Vagina (tissue), 2 donors: Measurements from ENCODE around the gene DNAH7. TPM values are rescaled to one million over a fixed set of nuclear protein-coding genes. Genes with fewer than 3 reads are reported as not detected.

Source experiments
- DNase-seq, 2 donors: peaks; one replicate each; pipeline ENCODE4 v3.0.0-alpha.2; 2017; ENCODE audit errors: extremely low spot score in 2 of 2
- H3K27ac ChIP-seq: fragments of 200-600 bp; sonication (generic); one replicate; pipeline ENCODE4 v1.5.1; 2019
- H3K27me3 ChIP-seq: fragments of 200-600 bp; sonication (generic); one replicate; pipeline ENCODE4 v1.5.1; 2019
- H3K36me3 ChIP-seq, 2 donors: fragments of 200-600 bp; sonication (generic); one replicate each; pipeline ENCODE4 v1.5.1; 2017 to 2019
- H3K4me1 ChIP-seq: fragments of 200-600 bp; sonication (generic); one replicate; pipeline ENCODE4 v1.5.1; 2019
- H3K4me3 ChIP-seq, 2 donors: fragments of 200-600 bp; sonication (generic); 1 replicate in 1 of 2; 2 replicates in 1 of 2; pipeline ENCODE4 v1.5.1; 2016 to 2019
- H3K9me3 ChIP-seq: fragments of 200-600 bp; sonication (generic); one replicate; pipeline ENCODE4 v1.5.1; 2019
- POLR2A ChIP-seq, 2 donors: fragments of 450-650 bp; IDR thresholded peaks; one replicate each; pipeline ENCODE4 v1.6.1; 2017; ENCODE audit warnings: antibody characterized with exemption in 2 of 2, mild to moderate bottlenecking in 2 of 2, moderate library complexity in 2 of 2
- POLR2AphosphoS5 ChIP-seq, 2 donors: sonication (generic); formaldehyde crosslinking; IDR thresholded peaks; one replicate each; pipeline ENCODE4 v1.9.0; 2017; ENCODE audit warnings: antibody characterized with exemption in 2 of 2, mild to moderate bottlenecking in 2 of 2, low read depth in 1 of 2; ENCODE audit not compliant: insufficient read depth in 1 of 2
- intact Hi-C: fragments of 100-400 bp; cut with DNase I; formaldehyde crosslinking; loops from one replicate; pipeline ENCODE4 v1.15.1; 2023
- total RNA-seq: library from RNA; depleted of rRNA; stranded (reverse); fragments of >200 nt; gene quantifications from one replicate; pipeline ENCODE4 v1.2.3, GENCODE V29; 2016
- TF ChIP-seq, protein P1 (sequence below), 3 experiments: fragments of 450-650 bp in 2 of 3; fragments of 200-600 bp in 1 of 3; sonication (generic) in 1 of 3; IDR thresholded peaks; one replicate each; pipeline ENCODE4 v1.5.1; 2017 to 2019; ENCODE audit warnings: antibody characterized with exemption in 3 of 3, mild to moderate bottlenecking in 2 of 3, moderate library complexity in 2 of 3

The DNAH7 gene
- total RNA-seq, 1 donor from 2014 or later, result 0.49 TPM

DNA sequence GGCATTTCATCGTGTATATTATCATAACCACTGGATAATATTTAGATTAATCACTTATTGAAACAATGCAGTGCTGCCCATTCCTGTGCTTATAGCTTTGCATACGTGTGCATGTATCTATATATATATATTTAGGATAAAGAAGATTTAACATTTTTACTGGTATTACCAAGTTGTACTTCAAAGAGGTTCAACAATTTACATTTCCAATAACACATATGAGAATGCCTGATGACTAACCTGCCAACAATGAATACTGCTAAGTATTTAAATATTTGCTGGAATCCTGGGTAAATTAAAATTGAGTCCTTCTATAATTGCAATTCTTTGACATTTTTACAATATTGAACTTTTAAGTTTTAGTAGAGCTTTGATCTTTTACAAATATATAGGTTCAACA is 300.2 kb downstream of the DNAH7 start:
- Histone ChIP-seq H3K4me3 (no peak overlapping the region), H3K27ac (no peak overlapping the region), H3K36me3 (no peaks in the 10 kb centered on the region), H3K4me1 (no peaks in the 10 kb centered on the region), H3K27me3 (no peaks in the 10 kb centered on the region), H3K9me3 (no peaks in the 10 kb centered on the region)
- DNase-seq, result no peak
- no peak for TF ChIP-seq POLR2A (IDR thresholded peaks at IDR 0.05)
- intact Hi-C loops, result no loop called here

DNA sequence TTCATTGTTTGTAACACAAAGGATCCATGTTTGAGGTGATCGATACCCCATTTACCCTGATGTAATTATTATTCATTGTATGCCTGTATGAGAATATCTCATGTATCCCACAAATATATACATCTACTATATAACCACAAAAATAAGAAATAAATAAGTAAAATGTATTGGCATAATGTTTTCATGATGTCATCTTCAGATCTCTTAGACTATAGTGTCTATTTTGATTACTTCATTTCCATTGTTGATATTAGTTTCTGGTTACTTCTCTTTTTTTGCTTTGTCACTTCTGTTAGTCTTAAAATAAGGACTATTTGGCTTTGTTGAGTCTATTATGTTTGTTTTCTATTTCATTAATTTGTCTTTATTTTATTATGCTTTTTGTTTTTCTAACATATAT is 301.9 kb downstream of the DNAH7 start:
- H3K27ac ChIP-seq, result no peak overlapping the region

DNA sequence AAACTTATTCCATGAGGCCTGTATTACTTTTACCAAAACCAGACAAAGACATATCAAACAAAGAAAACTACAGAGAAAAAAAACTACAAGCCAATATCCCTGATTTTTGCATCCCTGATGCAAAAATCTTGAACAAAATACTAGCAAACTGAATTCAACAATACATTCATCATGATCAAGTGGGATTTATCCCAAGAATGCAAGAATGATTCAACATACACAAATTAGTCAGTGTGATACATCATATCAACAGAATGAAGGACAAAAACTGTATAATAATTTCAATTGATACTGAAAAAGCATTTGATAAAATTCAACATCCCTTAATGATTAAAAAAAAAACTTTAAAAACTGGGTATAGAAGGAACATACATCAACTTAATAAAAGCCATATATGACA is 304.8 kb downstream of the DNAH7 start:
- H3K27me3 ChIP-seq, result no peaks in the 10 kb centered on the region
- no peak for TF ChIP-seq POLR2AphosphoS5 (IDR thresholded peaks at IDR 0.05; ENCODE audit: insufficient read depth in 1 of 2, low read depth in 1 of 2)
- TF ChIP-seq POLR2A (IDR thresholded peaks at IDR 0.05), result no peak
- TF ChIP-seq, protein P1, sequence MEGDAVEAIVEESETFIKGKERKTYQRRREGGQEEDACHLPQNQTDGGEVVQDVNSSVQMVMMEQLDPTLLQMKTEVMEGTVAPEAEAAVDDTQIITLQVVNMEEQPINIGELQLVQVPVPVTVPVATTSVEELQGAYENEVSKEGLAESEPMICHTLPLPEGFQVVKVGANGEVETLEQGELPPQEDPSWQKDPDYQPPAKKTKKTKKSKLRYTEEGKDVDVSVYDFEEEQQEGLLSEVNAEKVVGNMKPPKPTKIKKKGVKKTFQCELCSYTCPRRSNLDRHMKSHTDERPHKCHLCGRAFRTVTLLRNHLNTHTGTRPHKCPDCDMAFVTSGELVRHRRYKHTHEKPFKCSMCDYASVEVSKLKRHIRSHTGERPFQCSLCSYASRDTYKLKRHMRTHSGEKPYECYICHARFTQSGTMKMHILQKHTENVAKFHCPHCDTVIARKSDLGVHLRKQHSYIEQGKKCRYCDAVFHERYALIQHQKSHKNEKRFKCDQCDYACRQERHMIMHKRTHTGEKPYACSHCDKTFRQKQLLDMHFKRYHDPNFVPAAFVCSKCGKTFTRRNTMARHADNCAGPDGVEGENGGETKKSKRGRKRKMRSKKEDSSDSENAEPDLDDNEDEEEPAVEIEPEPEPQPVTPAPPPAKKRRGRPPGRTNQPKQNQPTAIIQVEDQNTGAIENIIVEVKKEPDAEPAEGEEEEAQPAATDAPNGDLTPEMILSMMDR (IDR thresholded peaks at IDR 0.05), result no peak
- no peaks in the 10 kb centered on the region for H3K4me1 ChIP-seq
- H3K36me3 ChIP-seq, result no peaks in the 10 kb centered on the region
- intact Hi-C loops, result no loop called here
- no peak for DNase-seq
- no peak overlapping the region for H3K27ac ChIP-seq
- no peaks in the 10 kb centered on the region for H3K9me3 ChIP-seq
- no peak overlapping the region for H3K4me3 ChIP-seq

More for the DNA sequence above, 301.9 kb downstream of the DNAH7 start:
- no peak for DNase-seq
- Histone ChIP-seq H3K4me1 (no peaks in the 10 kb centered on the region), H3K9me3 (no peaks in the 10 kb centered on the region), H3K36me3 (no peaks in the 10 kb centered on the region), H3K4me3 (no peak overlapping the region), H3K27me3 (no peaks in the 10 kb centered on the region)
- intact Hi-C loops, result no loop called here
- TF ChIP-seq, protein P1 (IDR thresholded peaks at IDR 0.05), result no peak
- TF ChIP-seq POLR2A (IDR thresholded peaks at IDR 0.05) (no peak), POLR2AphosphoS5 (IDR thresholded peaks at IDR 0.05; ENCODE audit: insufficient read depth in 1 of 2, low read depth in 1 of 2) (no peak)

DNA sequence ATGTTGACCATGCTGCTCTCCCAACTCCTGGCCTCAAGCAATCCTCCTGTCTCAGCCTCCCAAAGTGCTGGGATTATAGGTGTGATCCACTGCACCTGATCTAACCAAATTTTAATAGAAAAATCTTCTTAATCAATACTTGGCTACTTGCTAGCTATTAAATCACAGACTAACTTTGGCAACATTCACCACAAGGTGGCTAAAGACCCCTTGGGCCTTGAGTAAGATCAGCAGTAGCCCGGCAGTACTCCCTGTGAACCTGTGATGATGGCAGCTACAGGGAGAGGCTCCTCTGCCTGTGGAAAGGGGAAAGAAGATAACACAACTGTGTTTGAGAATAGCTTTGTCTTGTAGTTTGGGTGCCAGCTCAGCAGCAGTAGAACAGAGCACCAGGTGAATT is 308.8 kb downstream of the DNAH7 start:
- no peak overlapping the region for H3K4me3 ChIP-seq
- no peaks in the 10 kb centered on the region for H3K36me3 ChIP-seq
- H3K9me3 ChIP-seq, result no peaks in the 10 kb centered on the region
- H3K27me3 ChIP-seq, result no peaks in the 10 kb centered on the region
- TF ChIP-seq POLR2AphosphoS5 (IDR thresholded peaks at IDR 0.05; ENCODE audit: insufficient read depth in 1 of 2, low read depth in 1 of 2) (no peak), POLR2A (IDR thresholded peaks at IDR 0.05) (no peak)
- TF ChIP-seq, protein P1 (IDR thresholded peaks at IDR 0.05), result no peak
- no peak overlapping the region for H3K27ac ChIP-seq
- H3K4me1 ChIP-seq, result no peaks in the 10 kb centered on the region
- no peak for DNase-seq
- intact Hi-C loops, result no loop called here

DNA sequence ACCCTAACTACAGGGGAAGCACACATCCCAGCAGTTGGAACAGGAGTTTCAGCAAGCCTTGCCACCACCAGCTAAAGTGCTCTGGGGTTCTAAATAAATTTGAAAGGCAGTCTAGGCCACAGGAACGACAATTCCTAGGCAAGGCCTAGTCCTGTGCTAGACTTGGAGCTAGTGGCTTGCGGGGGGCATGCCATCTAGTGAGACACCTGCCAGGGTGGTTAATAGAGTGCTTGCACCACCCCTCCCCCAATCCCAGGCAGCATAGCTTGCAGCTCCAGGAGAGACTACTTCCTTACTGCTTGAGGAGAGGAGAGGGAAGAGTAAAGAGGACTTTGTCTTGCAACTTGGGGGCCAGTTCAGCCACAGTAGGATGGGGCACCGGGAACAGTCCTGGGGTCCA is 309.8 kb downstream of the DNAH7 start:
- Histone ChIP-seq H3K4me1 (no peaks in the 10 kb centered on the region), H3K27me3 (no peaks in the 10 kb centered on the region)
- intact Hi-C loops, result no loop called here

More for the DNA sequence above, 309.8 kb downstream of the DNAH7 start:
- Histone ChIP-seq H3K9me3 (no peaks in the 10 kb centered on the region), H3K27ac (no peak overlapping the region), H3K4me3 (no peak overlapping the region), H3K36me3 (no peaks in the 10 kb centered on the region)
- no peak for DNase-seq
- TF ChIP-seq POLR2A (IDR thresholded peaks at IDR 0.05) (no peak), POLR2AphosphoS5 (IDR thresholded peaks at IDR 0.05; ENCODE audit: insufficient read depth in 1 of 2, low read depth in 1 of 2) (no peak)
- TF ChIP-seq, protein P1 (IDR thresholded peaks at IDR 0.05), result no peak
